ENCODE measurements around the gene WFDC10B.

DNA sequence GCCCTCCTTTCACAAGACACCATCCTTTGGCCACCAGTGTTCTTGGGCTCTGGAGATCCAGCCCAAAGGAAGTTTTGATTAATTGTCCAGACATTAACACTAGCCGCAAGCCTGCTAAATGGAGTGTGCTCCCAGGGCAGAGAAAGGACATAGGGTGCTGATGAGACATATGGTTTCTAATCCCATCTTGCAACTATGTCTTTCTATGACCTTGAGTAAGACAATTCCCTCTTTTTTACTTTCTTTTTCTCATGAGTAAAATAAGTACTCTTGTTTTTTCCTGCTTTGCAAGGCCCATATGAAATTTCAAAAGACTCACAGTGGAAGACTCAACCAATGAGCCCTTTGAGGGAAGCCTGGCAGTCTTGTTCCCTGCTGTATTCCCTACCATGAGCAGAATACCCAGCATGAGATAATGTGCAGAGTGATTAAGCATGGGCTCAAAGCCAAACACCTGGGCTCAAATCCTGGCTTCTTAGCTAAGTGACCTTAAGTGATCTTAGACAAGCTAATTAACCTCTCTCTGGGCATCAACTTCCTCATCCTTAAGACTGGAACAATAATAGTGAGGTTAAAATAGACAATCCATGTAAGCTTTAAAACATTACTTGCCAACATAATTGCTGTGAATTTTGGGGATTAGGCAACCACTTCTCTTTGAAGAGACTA, at the start of gene WFDC10B:
- TF ChIP-seq GATA2 (CRISPR knock-in tag; IDR thresholded peaks at IDR 0.05) = no peak
- no peak for TF ChIP-seq POLR2AphosphoS5 (IDR thresholded peaks at IDR 0.05; ENCODE audit: low read depth, low read length)
- no peak for TF ChIP-seq EZH2phosphoT487 (IDR thresholded peaks at IDR 0.05; ENCODE audit: borderline replicate concordance, low read depth)
- TF ChIP-seq, protein P1, sequence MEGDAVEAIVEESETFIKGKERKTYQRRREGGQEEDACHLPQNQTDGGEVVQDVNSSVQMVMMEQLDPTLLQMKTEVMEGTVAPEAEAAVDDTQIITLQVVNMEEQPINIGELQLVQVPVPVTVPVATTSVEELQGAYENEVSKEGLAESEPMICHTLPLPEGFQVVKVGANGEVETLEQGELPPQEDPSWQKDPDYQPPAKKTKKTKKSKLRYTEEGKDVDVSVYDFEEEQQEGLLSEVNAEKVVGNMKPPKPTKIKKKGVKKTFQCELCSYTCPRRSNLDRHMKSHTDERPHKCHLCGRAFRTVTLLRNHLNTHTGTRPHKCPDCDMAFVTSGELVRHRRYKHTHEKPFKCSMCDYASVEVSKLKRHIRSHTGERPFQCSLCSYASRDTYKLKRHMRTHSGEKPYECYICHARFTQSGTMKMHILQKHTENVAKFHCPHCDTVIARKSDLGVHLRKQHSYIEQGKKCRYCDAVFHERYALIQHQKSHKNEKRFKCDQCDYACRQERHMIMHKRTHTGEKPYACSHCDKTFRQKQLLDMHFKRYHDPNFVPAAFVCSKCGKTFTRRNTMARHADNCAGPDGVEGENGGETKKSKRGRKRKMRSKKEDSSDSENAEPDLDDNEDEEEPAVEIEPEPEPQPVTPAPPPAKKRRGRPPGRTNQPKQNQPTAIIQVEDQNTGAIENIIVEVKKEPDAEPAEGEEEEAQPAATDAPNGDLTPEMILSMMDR (IDR thresholded peaks at IDR 0.05) = no peak
- TF ChIP-seq RXRA (IDR thresholded peaks at IDR 0.05; ENCODE audit: borderline replicate concordance, low read depth) = no peak
- TF ChIP-seq FOXJ3 (CRISPR knock-in tag; IDR thresholded peaks at IDR 0.05) = no peak
